Large intestine (tissue), 3 donors: ENCODE results near the gene GRB2. TPM values are rescaled to one million over a fixed set of nuclear protein-coding genes. Genes with fewer than 3 reads are reported as not detected.
A peak's percentile ranks its signal among the peaks of the same experiment; 100 is the strongest.
"Not testable (repeated sequence)": the region's sequence is repeated elsewhere in the genome, so short reads cannot be mapped to it uniquely, and the experiment has no call there.

ENCODE experiments used
- DNase-seq, 2 donors: peaks; one replicate each; pipeline versions ENCODE4 v3.0.0 to v3.0.0-alpha.2; 2013
- H3K27ac ChIP-seq: one replicate; pipeline ENCODE4 v1.5.1; 2013; ENCODE audit warnings: low read length
- H3K27me3 ChIP-seq: 2 replicates; pipeline ENCODE4 v1.6.1; 2013; ENCODE audit warnings: low read length; ENCODE audit not compliant: control insufficient read depth, insufficient read depth
- H3K36me3 ChIP-seq: 2 replicates; pipeline ENCODE4 v1.6.1; 2013; ENCODE audit warnings: low read length; ENCODE audit not compliant: control insufficient read depth, insufficient read depth
- H3K4me1 ChIP-seq: one replicate; pipeline ENCODE4 v1.6.1; 2013; ENCODE audit warnings: low read length; ENCODE audit not compliant: control insufficient read depth, insufficient read depth
- H3K4me3 ChIP-seq: one replicate; pipeline ENCODE4 v1.5.1; 2013; ENCODE audit warnings: low read length
- H3K9me3 ChIP-seq: one replicate; pipeline ENCODE4 v1.6.1; 2013; ENCODE audit warnings: mild to moderate bottlenecking, low read depth, low read length, moderate library complexity; ENCODE audit not compliant: control insufficient read depth
- WGBS: methylation state at CpG from one replicate; pipeline ENCODE4 v1.1.5; 2013; ENCODE audit warnings: low lambda C conversion rate; ENCODE audit not compliant: insufficient coverage; 5-methylcytosine and 5-hydroxymethylcytosine counted together
- polyA plus RNA-seq: library from polyadenylated mRNA; unstranded; fragments of 120-200 nt; gene quantifications from one replicate; pipeline ENCODE4 v1.2.1, GENCODE V29; 2013

GRB2 gene
- polyA plus RNA-seq, 1 donor, result 67.7 TPM

GRCh38 chr17:75387771-75388170, 17.7 kb downstream of the GRB2 start:
- Histone ChIP-seq H3K27me3 (no peaks in the 10 kb centered on the region), H3K27ac (no peak overlapping the region), H3K4me3 (no peak overlapping the region), H3K4me1 (peaks cover 18% of the 10 kb centered on the region), H3K36me3 (peaks cover 10% of the 10 kb centered on the region), H3K9me3 (no peaks in the 10 kb centered on the region)
- no peak for DNase-seq
- WGBS, result 90% methylated on average over 2 of the region's 3 CpGs

DNA sequence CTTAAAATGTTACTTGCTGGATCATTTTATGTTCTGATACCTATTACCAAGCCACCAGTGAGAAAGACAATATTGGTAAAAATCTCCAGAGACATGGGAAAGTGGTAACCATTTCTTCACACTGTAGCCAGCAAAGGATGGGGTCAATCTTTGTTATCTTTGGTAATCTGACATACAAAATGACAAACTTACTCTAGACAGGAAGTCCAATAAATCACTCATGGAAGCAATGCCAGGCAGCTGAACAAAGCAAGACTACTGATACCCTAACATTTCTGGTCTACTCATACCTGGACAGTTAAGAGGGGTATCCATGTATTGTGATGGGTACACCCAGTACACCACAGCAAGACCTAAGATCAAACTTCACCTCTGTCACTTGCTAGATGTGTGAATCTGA, 19.0 kb downstream of the GRB2 start:
- H3K27me3 ChIP-seq, result no peaks in the 10 kb centered on the region
- no peak overlapping the region for H3K27ac ChIP-seq
- no peak for DNase-seq
- H3K9me3 ChIP-seq, result no peaks in the 10 kb centered on the region
- peaks cover 18% of the 10 kb centered on the region for H3K4me1 ChIP-seq
- no peak overlapping the region for H3K4me3 ChIP-seq
- H3K36me3 ChIP-seq, result peaks cover 10% of the 10 kb centered on the region

GRCh38 chr17:75384751-75385150, 20.7 kb downstream of the GRB2 start:
- Histone ChIP-seq H3K4me3 (no peak overlapping the region), H3K36me3 (peaks cover 8% of the 10 kb centered on the region), H3K4me1 (peaks cover 18% of the 10 kb centered on the region), H3K9me3 (no peaks in the 10 kb centered on the region), H3K27me3 (no peaks in the 10 kb centered on the region), H3K27ac (no peak overlapping the region)
- no peak for DNase-seq
- no CpG with 5 or more reads among the region's 8 CpGs for WGBS

DNA sequence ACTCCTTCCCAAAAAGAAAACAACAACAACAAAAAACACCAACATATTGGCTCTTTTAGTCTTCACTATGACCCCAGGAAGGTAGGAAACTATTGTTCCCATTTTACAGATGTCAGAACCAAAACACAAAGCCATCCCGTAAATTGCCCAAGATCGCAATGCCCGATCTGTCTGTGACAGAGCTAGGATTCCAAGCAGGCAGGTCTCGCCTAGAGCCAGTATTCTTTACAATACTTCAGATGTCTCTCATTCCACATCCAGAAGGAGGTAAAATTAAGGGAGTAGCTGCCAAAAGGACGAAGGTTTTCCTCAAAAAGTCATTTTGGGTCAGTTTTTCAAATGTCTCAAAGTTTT, 21.7 kb downstream of the GRB2 start:
- H3K27ac ChIP-seq, result peak overlapping the region; percentile 79
- peaks cover 5% of the 10 kb centered on the region for H3K36me3 ChIP-seq
- WGBS, result 97% methylated on average over 4 of the region's 5 CpGs
- H3K9me3 ChIP-seq, result no peaks in the 10 kb centered on the region
- H3K4me3 ChIP-seq, result no peak overlapping the region
- peaks cover 18% of the 10 kb centered on the region for H3K4me1 ChIP-seq
- DNase-seq, result peak in 1 of 2 donors; percentile 42
- no peaks in the 10 kb centered on the region for H3K27me3 ChIP-seq

GRCh38 chr17:75380750-75381149, 24.7 kb downstream of the GRB2 start:
- Histone ChIP-seq H3K9me3 (no peaks in the 10 kb centered on the region), H3K27me3 (no peaks in the 10 kb centered on the region), H3K27ac (no peak overlapping the region), H3K4me3 (no peak overlapping the region), H3K36me3 (peaks cover 5% of the 10 kb centered on the region), H3K4me1 (peaks cover 18% of the 10 kb centered on the region)
- WGBS, result 89% methylated on average over 3 of the region's 3 CpGs
- DNase-seq, result no peak

DNA sequence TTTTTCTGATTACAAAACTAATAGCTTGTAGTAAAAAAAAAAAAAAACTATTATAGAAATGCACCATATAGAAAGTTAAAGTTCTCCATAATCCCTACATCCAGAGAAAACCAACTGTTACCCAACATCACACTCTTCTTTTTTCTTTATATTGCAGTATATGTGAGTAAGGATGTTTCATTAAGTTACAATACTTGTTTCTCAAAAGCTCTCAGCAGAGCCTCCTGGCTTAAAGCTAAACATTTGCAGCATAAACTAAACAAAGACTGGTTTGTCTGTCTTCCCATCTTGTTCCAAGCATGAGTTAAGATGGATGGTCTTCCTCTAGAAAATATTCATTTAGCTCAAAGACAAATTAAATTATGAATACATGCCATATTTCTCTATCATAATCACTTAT, 25.2 kb downstream of the GRB2 start:
- Histone ChIP-seq H3K9me3 (no peaks in the 10 kb centered on the region), H3K27me3 (no peaks in the 10 kb centered on the region), H3K36me3 (peaks cover 5% of the 10 kb centered on the region), H3K4me3 (no peak overlapping the region), H3K4me1 (peaks cover 18% of the 10 kb centered on the region), H3K27ac (no peak overlapping the region)
- no peak for DNase-seq

GRCh38 chr17:75379426-75379825, 26.1 kb downstream of the GRB2 start:
- H3K27ac ChIP-seq, H3K4me3 ChIP-seq, DNase-seq, H3K36me3 ChIP-seq, H3K27me3 ChIP-seq, H3K9me3 ChIP-seq: not testable (repeated sequence)
- WGBS, result no CpG with 5 or more reads among the region's 1 CpG
- H3K4me1 ChIP-seq, result peaks cover 18% of the 10 kb centered on the region

DNA sequence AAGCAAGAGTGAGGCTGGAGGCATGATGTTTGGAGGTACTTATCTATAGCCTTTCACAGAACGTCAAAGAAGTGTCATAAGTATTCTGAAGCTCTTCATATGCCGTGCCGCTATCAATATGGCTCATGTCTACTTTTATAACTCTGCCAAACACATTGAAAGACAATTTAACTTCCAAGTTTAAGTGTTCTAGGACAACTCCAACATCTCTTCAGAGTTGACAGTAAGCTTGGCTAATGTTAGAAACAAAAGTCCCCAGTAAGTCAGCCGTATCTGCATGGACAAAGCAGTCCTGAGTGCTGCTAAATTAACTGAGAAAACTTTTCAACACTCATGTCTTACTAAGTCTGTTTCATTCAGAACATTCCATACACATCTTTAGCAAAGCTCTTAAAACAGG, 32.2 kb downstream of the GRB2 start:
- no peaks in the 10 kb centered on the region for H3K27me3 ChIP-seq
- no peak for DNase-seq
- no peaks in the 10 kb centered on the region for H3K4me1 ChIP-seq
- H3K4me3 ChIP-seq, result no peak overlapping the region
- peaks cover 10% of the 10 kb centered on the region for H3K36me3 ChIP-seq
- H3K9me3 ChIP-seq, result no peaks in the 10 kb centered on the region
- WGBS, result 42% methylated on average over 2 of the region's 4 CpGs
- H3K27ac ChIP-seq, result no peak overlapping the region

DNA sequence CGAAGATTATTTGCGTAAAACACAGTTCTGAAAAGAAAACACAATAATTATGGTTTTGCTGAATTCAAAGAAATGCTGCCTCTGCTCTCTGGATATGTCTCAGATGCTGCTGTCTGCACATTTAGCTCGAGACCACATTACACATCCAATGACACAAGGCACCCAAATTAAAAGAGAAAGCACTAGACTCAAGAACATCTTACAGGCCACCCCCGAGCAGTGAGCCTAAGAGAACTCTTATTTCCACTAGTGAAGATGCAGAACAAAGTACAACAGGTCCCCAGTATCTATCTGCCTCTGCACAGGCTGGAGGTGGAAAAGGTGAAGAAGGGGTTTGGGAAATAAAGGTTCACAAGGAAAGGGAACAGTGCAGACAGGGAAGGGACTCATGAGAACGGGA, 33.5 kb downstream of the GRB2 start:
- Histone ChIP-seq H3K4me3 (no peak overlapping the region), H3K9me3 (no peaks in the 10 kb centered on the region), H3K27ac (no peak overlapping the region), H3K27me3 (no peaks in the 10 kb centered on the region), H3K4me1 (no peaks in the 10 kb centered on the region), H3K36me3 (peaks cover 10% of the 10 kb centered on the region)
- WGBS, result 95% methylated on average over 3 of the region's 5 CpGs
- DNase-seq, result no peak

GRCh38 chr17:75371339-75371738, 34.1 kb downstream of the GRB2 start:
- Histone ChIP-seq H3K27me3 (no peaks in the 10 kb centered on the region), H3K27ac (no peak overlapping the region), H3K4me3 (no peak overlapping the region), H3K36me3 (peaks cover 7% of the 10 kb centered on the region), H3K4me1 (no peaks in the 10 kb centered on the region), H3K9me3 (no peaks in the 10 kb centered on the region)
- 90% methylated on average over 2 of the region's 6 CpGs for WGBS
- DNase-seq, result no peak

GRCh38 chr17:75370286-75370915, 35.1 kb downstream of the GRB2 start:
- Histone ChIP-seq H3K4me1 (no peaks in the 10 kb centered on the region), H3K4me3 (no peak overlapping the region), H3K27me3 (no peaks in the 10 kb centered on the region), H3K27ac (no peak overlapping the region), H3K9me3 (no peaks in the 10 kb centered on the region), H3K36me3 (peaks cover 5% of the 10 kb centered on the region)
- WGBS, result 100% methylated on average over 1 of the region's 8 CpGs
- DNase-seq, result no peak
